PFSK-1 (cell line): ENCODE measurements around the gene RAB3GAP1.

ENCODE experiments used
- FOXP2 ChIP-seq: optimal IDR thresholded peaks from 2 replicates; pipeline ENCODE3; 2011; ENCODE audit warnings: borderline replicate concordance, control low read depth, inconsistent platforms; ENCODE audit not compliant: insufficient read depth; ENCODE audit errors: extremely low read length, extremely low read depth
- POLR2AphosphoS5 ChIP-seq: IDR thresholded peaks from 2 replicates; pipeline ENCODE4 v1.6.1; 2012; ENCODE audit warnings: low read depth, mild to moderate bottlenecking, control low read depth, low read length, moderate library complexity
- SIN3A ChIP-seq: IDR thresholded peaks from 2 replicates; pipeline ENCODE4 v1.6.1; 2012; ENCODE audit warnings: mild to moderate bottlenecking, low read length, moderate library complexity, borderline replicate concordance; ENCODE audit not compliant: insufficient read depth
- TAF1 ChIP-seq: IDR thresholded peaks from 2 replicates; pipeline ENCODE4 v1.6.1; 2012; ENCODE audit warnings: low read length, control low read depth, borderline replicate concordance; ENCODE audit not compliant: insufficient read depth
- TF ChIP-seq, protein P1 (sequence below), 2 experiments: IDR thresholded peaks; 2 replicates each; pipeline versions ENCODE4 v1.6.1 to v1.8.0; 2011 to 2012; ENCODE audit warnings: low read depth in 2 of 2, low read length in 2 of 2, control low read depth in 1 of 2, inconsistent platforms in 1 of 2, mild to moderate bottlenecking in 1 of 2, moderate library complexity in 1 of 2; ENCODE audit not compliant: insufficient read depth in 1 of 2

Gene RAB3GAP1

DNA sequence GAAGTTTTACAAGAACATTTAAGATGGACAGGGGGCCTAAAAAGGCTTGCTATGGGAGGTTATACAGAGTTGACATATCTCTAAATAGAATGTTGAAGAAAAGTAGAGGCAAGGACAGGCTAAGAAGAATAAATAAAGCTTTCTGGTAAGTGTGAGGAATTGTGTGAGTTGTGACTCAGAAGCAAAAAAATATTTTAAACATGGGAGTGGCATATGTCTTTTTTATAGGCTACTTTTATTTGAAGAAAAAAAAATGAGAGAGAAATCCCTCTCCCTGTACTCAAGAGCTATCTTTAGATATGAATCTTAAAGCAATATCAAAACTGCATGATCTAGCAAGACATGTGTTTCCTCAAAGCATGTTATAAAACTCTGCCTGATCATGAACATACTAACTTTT lies 41.1 kb downstream of the RAB3GAP1 start:
- TF ChIP-seq POLR2AphosphoS5, result no peak
- no peak for TF ChIP-seq TAF1
- no peak for TF ChIP-seq SIN3A
- TF ChIP-seq, protein P1, sequence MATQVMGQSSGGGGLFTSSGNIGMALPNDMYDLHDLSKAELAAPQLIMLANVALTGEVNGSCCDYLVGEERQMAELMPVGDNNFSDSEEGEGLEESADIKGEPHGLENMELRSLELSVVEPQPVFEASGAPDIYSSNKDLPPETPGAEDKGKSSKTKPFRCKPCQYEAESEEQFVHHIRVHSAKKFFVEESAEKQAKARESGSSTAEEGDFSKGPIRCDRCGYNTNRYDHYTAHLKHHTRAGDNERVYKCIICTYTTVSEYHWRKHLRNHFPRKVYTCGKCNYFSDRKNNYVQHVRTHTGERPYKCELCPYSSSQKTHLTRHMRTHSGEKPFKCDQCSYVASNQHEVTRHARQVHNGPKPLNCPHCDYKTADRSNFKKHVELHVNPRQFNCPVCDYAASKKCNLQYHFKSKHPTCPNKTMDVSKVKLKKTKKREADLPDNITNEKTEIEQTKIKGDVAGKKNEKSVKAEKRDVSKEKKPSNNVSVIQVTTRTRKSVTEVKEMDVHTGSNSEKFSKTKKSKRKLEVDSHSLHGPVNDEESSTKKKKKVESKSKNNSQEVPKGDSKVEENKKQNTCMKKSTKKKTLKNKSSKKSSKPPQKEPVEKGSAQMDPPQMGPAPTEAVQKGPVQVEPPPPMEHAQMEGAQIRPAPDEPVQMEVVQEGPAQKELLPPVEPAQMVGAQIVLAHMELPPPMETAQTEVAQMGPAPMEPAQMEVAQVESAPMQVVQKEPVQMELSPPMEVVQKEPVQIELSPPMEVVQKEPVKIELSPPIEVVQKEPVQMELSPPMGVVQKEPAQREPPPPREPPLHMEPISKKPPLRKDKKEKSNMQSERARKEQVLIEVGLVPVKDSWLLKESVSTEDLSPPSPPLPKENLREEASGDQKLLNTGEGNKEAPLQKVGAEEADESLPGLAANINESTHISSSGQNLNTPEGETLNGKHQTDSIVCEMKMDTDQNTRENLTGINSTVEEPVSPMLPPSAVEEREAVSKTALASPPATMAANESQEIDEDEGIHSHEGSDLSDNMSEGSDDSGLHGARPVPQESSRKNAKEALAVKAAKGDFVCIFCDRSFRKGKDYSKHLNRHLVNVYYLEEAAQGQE (IDR thresholded peaks at IDR 0.05; ENCODE audit: insufficient read depth in 1 of 2, low read depth in 2 of 2, low read length in 2 of 2), result no peak
- no peak for TF ChIP-seq FOXP2

DNA sequence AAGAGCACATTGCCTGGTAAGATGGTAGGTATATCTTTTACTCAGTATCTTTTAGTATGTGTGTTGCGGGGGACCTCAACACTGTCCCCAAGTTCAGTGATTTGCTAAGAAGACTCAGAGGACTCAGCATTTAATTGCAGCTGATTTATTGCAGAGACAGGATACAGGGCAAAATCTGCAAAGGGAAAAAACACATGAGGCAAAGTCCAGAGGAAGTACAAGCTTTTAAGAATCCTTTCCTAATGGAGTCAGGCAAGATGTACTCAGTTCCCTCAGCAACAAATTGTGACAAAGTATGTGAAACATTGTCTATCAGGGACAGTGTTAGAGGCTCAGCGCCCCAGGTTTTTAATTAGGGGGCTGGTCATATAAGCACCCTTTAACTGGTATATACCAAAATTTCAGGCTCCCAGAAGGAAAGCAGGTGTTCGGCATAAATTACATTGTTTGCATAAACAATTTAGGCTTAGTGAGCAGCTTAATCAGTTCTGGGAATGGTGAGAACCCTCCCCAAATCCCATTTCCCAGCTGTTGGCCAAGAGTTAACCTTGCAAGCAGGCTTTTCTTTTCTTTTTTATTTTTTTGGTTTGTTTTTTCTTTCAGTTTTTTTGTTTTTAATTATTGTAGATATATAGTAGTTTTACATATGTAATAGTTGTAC lies 41.7 kb downstream of the RAB3GAP1 start:
- TF ChIP-seq SIN3A (no peak), FOXP2 (no peak), POLR2AphosphoS5 (no peak), TAF1 (no peak)
- TF ChIP-seq, protein P1 (IDR thresholded peaks at IDR 0.05; ENCODE audit: insufficient read depth in 1 of 2, low read depth in 2 of 2, low read length in 2 of 2), result no peak

DNA sequence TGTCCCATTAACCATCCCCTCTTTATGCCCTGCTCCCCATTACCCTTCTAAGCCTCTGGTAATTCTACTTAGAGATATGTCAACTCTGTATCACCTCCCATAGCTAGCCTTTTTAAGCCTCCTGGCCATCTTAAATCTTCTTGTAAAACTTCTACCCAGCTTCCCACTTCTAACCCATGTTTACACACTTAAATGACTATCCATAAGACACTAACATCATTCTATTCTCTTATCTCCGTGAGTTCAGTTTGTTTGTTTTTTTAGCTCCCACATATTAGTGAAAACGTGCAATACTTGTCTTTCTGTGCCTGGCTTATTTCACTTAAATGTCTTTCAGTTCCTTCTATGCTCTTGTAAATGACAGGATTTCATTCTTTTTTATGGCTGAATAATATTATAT lies 42.4 kb downstream of the RAB3GAP1 start:
- TF ChIP-seq POLR2AphosphoS5 (no peak), FOXP2 (no peak), TAF1 (no peak), SIN3A (no peak)
- TF ChIP-seq, protein P1 (IDR thresholded peaks at IDR 0.05; ENCODE audit: insufficient read depth in 1 of 2, low read depth in 2 of 2, low read length in 2 of 2), result no peak

DNA sequence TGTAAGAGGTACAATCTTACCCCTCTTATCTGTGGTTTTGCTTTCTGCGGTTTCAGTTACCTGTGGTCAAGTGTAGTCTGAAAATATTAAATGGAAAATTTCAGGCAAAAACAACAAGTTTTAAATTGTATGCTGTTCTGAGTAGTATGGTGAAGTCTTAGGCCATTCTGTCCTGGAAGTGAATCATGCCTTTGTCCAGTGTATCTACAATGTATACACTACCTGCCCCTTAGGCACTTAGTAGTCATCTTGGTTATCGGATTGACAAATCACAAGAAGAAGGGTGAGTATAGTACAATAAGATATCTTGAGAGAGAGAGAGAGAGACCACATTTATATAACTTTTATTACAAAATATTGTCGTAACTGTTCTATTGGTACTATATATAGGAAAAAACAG lies 43.5 kb downstream of the RAB3GAP1 start:
- TF ChIP-seq SIN3A, result no peak
- no peak for TF ChIP-seq TAF1
- TF ChIP-seq, protein P1 (IDR thresholded peaks at IDR 0.05; ENCODE audit: insufficient read depth in 1 of 2, low read depth in 2 of 2, low read length in 2 of 2), result no peak
- TF ChIP-seq FOXP2, result no peak
- no peak for TF ChIP-seq POLR2AphosphoS5
